ENCODE data around the gene PPFIA2. TPM values are rescaled to one million over a fixed set of nuclear protein-coding genes. Genes with fewer than 3 reads are reported as not detected.

PPFIA2 gene
- total and polyA plus RNA-seq, 7 experiments from 2014 or later = not detected

- ATAC-seq = no peak
- H3K27ac ChIP-seq (ENCODE audit: low read depth, low read length) = no peak overlapping the region
- H3K9me3 Mint-ChIP-seq = peaks cover 0 to 18% (median 0%) of the 10 kb centered on the region in 11 donors
These were observed 550.1 kb downstream of the PPFIA2 start for GRCh38 chr12:81209012-81209411.

GRCh38 chr12:81208187-81208911 lies 550.8 kb downstream of the PPFIA2 start:
- DNase-seq (no peak), ATAC-seq (no peak)
- no peak overlapping the region for H3K4me3 Mint-ChIP-seq
- H3K36me3 Mint-ChIP-seq = no peaks in the 10 kb centered on the region
- H3K9me3 ChIP-seq (ENCODE audit: control insufficient read depth in 2 of 3, low read length in 3 of 3) = no peaks in the 10 kb centered on the region
- no peaks in the 10 kb centered on the region for H3K27me3 ChIP-seq (ENCODE audit: control insufficient read depth in 2 of 2, insufficient read depth in 2 of 2, low read length in 2 of 2)
- H3K4me1 ChIP-seq (ENCODE audit: control insufficient read depth in 2 of 2, insufficient read depth in 2 of 2, low read length in 2 of 2) = no peaks in the 10 kb centered on the region
- ChIA-PET POLR2A (no interaction called here), CTCF (no interaction called here)
- H3K9me3 Mint-ChIP-seq = peaks cover 0 to 18% (median 0%) of the 10 kb centered on the region in 11 donors
- H3K4me3 ChIP-seq (ENCODE audit: low read length) = no peak overlapping the region
- no peaks in the 10 kb centered on the region for H3K4me1 Mint-ChIP-seq
- H3K27ac Mint-ChIP-seq = no peak overlapping the region
- no peak overlapping the region for H3K27ac ChIP-seq (ENCODE audit: low read depth, low read length)
- no peaks in the 10 kb centered on the region for H3K27me3 Mint-ChIP-seq
- intact Hi-C loops (cut with micrococcal nuclease) = no loop called here
- H3K36me3 ChIP-seq (ENCODE audit: control insufficient read depth in 2 of 3, insufficient read depth in 3 of 3, low read length in 3 of 3) = no peaks in the 10 kb centered on the region

More at GRCh38 chr12:81209012-81209411, 550.1 kb downstream of the PPFIA2 start:
- ChIA-PET POLR2A (no interaction called here), CTCF (no interaction called here)
- no peak overlapping the region for H3K27ac Mint-ChIP-seq
- H3K27me3 Mint-ChIP-seq = no peaks in the 10 kb centered on the region
- H3K36me3 Mint-ChIP-seq = no peaks in the 10 kb centered on the region
- Histone ChIP-seq H3K4me3 (ENCODE audit: low read length) (no peak overlapping the region), H3K27me3 (ENCODE audit: control insufficient read depth in 2 of 2, insufficient read depth in 2 of 2, low read length in 2 of 2) (no peaks in the 10 kb centered on the region), H3K4me1 (ENCODE audit: control insufficient read depth in 2 of 2, insufficient read depth in 2 of 2, low read length in 2 of 2) (no peaks in the 10 kb centered on the region), H3K36me3 (ENCODE audit: control insufficient read depth in 2 of 3, insufficient read depth in 3 of 3, low read length in 3 of 3) (no peaks in the 10 kb centered on the region), H3K9me3 (ENCODE audit: control insufficient read depth in 2 of 3, low read length in 3 of 3) (no peaks in the 10 kb centered on the region)
- no peaks in the 10 kb centered on the region for H3K4me1 Mint-ChIP-seq
- intact Hi-C loops (cut with micrococcal nuclease) = no loop called here
- no peak overlapping the region for H3K4me3 Mint-ChIP-seq
- DNase-seq = no peak
